ENCODE data around the gene HNRNPA1.

- no peak for TF ChIP-seq CTCF (conservative IDR thresholded peaks at IDR 0.05; ENCODE audit: low read length)
- no peak for TF ChIP-seq EZH2phosphoT487 (IDR thresholded peaks at IDR 0.05; ENCODE audit: borderline replicate concordance, low read depth, low read length)
Measured at GRCh38 chr12:54298904-54299303, 18.4 kb downstream of the HNRNPA1 start.

Measured in OCI-LY7 (cell line).